HG03575 (cell line): ENCODE results near the gene BCL7C.
"Not testable (repeated sequence)": the region's sequence is repeated elsewhere in the genome, so short reads cannot be mapped to it uniquely, and the experiment has no call there.

Experiments used
- ATAC-seq: cut with Tn5 transposase; IDR thresholded peaks from one replicate; pipeline ENCODE4 v1.9.1; 2021; ENCODE audit not compliant: unreplicated experiment, insufficient number of reproducible peaks, low FRiP score; ENCODE audit errors: extremely low read depth

The BCL7C gene

DNA sequence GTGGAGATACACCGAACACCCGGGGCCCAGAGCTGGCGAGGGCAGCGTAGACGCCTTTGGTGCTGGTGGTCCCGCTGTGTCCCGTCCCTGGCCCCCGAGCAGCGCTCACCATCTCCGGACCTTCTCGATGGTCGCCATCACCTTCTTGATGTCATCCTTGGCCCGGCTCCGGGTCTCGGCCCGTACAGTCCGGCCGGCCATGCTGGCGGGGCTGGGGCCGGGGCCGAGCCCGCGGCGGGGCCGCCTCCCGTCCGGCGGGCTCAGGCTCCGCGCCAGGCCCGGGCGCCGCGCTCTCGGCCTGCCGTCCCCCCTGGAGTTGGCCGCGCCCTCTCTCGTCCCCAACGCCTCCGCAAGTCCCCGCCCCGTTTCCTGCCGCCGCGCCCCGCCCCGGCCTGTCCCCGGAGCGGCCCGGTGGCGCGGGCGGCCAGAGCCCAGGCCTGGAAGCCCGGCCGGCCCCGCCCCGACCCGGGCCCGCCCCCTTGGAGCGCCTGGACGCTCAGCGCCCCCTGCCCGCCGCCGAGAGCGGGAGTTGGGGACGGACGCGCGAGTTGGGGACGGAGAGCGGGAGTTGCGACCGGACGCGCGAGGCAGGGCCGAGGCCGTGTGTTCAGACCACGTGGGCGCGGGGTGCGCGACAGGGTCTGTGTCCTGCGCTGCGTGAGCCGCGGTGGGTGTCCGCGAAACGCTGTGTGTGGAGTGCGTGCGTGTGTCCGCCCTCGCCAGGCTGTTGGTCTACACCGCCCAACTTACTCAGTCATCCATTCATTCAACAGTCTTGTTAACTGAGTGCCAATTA, at the start of gene BCL7C:
TSS of gene BCL7C (minus strand) at position 334 of the 796 bp plus-strand sequence. CDS start at position 201, 133 bp downstream.
- ATAC-seq = no peak

DNA sequence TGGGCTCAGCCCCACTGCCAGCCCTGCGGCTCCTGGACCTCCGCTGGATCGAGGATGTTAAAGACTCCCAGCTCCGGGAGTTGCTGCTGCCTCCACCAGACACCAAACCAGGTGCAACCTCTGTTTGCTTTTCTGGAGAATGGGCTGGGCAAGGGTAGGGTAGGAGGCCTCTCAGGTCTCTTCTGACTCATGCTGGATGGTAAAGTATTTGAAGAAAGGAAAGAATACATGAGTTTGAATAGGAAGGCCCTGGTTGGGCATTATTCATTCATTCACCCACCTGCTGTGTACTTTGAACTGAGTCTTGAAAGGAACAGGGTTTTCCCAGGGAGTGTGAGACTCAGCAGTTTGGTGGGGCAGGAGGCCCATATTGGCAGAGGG, 48.5 kb upstream of the BCL7C start:
- ATAC-seq = no peak

- ATAC-seq = no peak
These were observed 47.9 kb upstream of the BCL7C start for GRCh38 chr16:30941600-30942425.

- ATAC-seq = not testable (repeated sequence)
These were observed 45.7 kb upstream of the BCL7C start for GRCh38 chr16:30939571-30939970.

GRCh38 chr16:30937692-30938091, 43.8 kb upstream of the BCL7C start:
- ATAC-seq = no peak

GRCh38 chr16:30934827-30935557, 41.1 kb upstream of the BCL7C start:
- ATAC-seq = no peak

- ATAC-seq = no peak
These were observed 37.3 kb upstream of the BCL7C start for GRCh38 chr16:30931068-30931650.

DNA sequence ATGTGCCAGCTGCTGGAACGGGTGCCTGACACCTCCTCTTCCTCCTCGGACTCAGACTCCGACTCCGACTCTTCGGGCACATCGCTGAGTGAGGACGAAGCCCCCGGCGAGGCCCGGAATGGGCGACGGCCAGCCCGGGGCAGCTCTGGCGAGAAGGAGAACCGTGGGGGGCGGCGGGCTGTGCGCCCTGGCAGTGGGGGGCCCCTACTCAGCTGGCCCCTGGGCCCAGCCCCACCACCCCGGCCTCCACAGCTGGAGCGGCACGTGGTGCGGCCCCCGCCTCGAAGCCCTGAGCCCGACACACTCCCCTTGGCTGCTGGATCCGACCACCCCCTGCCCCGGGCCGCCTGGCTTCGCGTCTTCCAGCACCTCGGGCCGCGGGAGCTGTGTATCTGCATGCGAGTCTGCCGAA, 36.3 kb upstream of the BCL7C start:
- no peak for ATAC-seq

DNA sequence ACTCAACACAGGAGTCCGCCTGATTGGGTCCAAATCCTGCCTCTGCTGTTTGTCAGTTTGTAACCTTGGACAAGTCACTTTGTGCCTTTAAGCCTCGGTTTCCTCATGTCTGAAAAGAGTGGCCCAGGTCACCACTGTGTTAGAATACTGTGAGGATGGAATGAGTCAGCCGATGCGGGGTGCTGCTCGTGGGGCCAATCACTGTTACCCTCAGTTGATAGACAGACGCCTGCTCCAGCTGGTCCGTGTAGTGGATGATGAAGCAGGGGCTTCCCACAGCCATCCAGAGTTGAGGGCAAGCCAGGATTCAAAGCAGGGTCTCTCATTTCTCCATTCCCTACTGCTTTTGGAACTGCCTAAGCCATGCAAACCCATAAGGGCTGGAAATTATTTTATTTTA, 35.3 kb upstream of the BCL7C start:
- ATAC-seq = no peak

- no peak for ATAC-seq
These were observed 34.5 kb upstream of the BCL7C start for GRCh38 chr16:30928390-30928789.

DNA sequence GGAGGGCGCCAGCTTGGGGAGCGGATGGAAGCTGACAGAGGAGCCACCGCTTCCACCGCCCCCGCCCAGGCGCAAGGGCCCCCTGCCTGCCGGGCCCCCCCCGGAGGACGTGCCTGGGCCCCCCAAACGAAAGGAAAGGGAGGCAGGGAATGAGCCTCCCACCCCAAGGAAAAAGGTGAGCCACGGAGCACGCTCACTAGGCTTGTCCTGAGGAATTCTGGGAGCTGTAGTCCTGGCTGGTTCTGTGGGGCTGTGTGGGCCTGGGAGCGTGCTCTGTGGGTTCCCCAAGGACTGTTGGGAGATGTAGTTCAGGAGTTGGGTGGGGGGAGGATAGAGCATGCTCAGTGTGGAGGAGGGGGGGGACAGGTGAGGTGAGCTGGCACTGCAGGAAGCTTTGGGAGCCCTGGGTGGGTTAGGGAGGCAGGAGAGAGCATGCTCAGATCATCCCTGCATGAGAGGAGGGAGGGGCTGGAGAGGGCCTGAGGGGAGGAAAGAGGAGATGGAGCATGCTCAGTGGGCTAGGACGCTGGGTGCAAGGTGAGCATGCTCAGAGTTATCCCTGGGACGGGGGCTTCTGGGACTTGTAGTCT, 34.0 kb upstream of the BCL7C start:
- no peak for ATAC-seq

DNA sequence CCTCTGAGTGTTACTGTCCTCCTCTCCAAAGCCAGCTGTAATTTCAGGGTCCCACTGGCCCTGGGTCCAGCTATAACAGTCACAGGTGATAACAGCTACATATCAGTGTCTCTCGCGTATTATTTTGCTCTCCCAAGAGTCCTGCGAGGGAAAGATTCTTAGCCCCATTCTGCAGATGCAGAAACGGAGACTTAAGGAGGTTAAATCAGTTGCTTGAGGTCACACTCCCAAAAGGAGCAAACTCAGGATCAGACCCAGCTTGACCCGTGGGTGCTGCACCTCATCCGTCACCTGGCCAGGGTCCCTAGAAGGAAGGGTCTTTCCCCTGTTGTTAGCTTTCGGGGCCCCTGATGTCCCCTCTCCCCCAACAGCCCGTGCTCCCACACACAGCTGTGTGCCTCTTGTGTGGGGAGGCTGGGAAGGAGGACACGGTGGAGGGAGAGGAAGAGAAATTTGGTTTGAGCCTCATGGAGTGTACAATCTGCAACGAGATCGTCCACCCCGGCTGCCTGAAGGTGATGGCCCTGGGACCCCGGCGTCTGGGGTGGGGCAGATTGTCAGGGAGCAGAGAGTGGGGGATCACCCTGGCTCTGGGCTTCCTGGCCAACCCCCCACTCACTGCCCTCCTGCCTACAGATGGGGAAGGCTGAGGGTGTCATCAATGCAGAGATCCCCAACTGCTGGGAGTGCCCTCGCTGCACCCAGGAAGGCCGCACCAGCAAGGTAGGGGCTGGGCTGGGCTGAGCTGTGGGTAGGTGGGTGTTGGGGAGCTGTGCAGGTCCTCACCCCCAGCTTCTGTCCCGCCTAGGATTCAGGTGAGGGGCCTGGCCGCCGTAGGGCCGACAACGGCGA, 33.3 kb upstream of the BCL7C start:
- ATAC-seq = no peak

- no peak for ATAC-seq
These were observed 32.3 kb upstream of the BCL7C start for GRCh38 chr16:30925995-30926811.

- no peak for ATAC-seq
These were observed 31.7 kb upstream of the BCL7C start for GRCh38 chr16:30925632-30925987.

DNA sequence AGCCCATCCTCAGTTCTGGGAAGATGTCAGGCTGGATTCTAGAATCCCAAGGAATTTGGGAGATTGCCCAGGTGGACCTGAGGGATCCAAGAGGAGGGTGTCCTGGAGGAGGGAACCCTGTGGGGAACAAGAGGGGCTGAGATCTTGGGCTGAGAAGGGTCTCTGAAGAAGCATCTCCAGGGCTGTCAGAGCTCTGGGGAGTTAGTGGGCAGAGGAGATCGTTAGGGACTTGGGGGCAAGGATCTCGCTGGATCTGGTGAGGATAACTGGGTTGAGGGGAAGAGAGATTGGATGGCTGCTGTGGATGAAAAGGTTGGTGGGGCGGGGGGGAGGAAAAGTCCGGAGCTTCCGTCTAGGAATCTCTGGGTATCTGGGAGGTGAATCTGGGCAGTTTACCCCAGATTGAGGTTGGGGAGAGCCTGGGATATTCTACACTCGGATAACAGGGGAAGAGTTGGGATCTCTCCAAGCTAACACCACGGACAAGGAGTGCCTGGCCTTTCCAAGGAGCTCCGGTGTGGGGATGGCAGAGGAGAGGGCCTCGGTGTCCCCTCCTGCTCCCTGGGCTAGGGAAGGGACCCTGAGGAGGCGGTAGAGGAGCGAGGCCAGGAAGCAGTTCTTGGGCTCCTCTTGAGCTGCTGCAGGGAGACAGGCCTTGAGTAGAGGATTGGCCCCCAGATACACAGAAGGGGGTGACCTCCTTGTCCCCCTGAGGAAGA, 31.2 kb upstream of the BCL7C start:
- no peak for ATAC-seq

- ATAC-seq = no peak
These were observed 30.4 kb upstream of the BCL7C start for GRCh38 chr16:30924076-30924912.
